HUDEP-2 (cell line): ENCODE data around the gene IL9.

Experiments used
- DNase-seq, 76 experiments: peaks; one replicate each; lab custom pipeline; 2025; ENCODE audit not compliant: unreplicated experiment in 76 of 76; lab: John Stamatoyannopoulos, UW

Gene IL9

GRCh38 chr5:135895474-135896006, at the start of gene IL9:
Gene IL9 (minus strand): TSS chr5:135895841. CDS start chr5:135895816, 25 bp downstream.
- no peak for DNase-seq

GRCh38 chr5:135944967-135945560, 49.4 kb upstream of the IL9 start:
- DNase-seq: peak in 22 of 76 experiments; percentile 1 to 48 (median 19)

GRCh38 chr5:135944564-135944963, 48.9 kb upstream of the IL9 start:
- DNase-seq: no peak

GRCh38 chr5:135942202-135942771, 46.6 kb upstream of the IL9 start:
- DNase-seq: no peak

- no peak for DNase-seq
Measured at GRCh38 chr5:135941711-135942110, 46.1 kb upstream of the IL9 start.

GRCh38 chr5:135937245-135937911, 41.7 kb upstream of the IL9 start:
- no peak for DNase-seq

GRCh38 chr5:135934939-135935338, 39.3 kb upstream of the IL9 start:
- DNase-seq: no peak

- DNase-seq: no peak
Measured at GRCh38 chr5:135930949-135931295, 35.3 kb upstream of the IL9 start.

GRCh38 chr5:135930029-135930948, 34.6 kb upstream of the IL9 start:
- no peak for DNase-seq

- DNase-seq: no peak
Measured at GRCh38 chr5:135921388-135921787, 25.7 kb upstream of the IL9 start.

GRCh38 chr5:135920199-135920598, 24.6 kb upstream of the IL9 start:
- DNase-seq: no peak

- DNase-seq: no peak
Measured at GRCh38 chr5:135916638-135917263, 21.1 kb upstream of the IL9 start.

GRCh38 chr5:135915466-135916001, 19.9 kb upstream of the IL9 start:
- no peak for DNase-seq

- DNase-seq: no peak
Measured at GRCh38 chr5:135913713-135914626, 18.3 kb upstream of the IL9 start.

GRCh38 chr5:135905144-135905543, 9.5 kb upstream of the IL9 start:
- no peak for DNase-seq

GRCh38 chr5:135901633-135902032, 6.0 kb upstream of the IL9 start:
- no peak for DNase-seq

- no peak for DNase-seq
Measured at GRCh38 chr5:135900276-135900675, 4.6 kb upstream of the IL9 start.

- DNase-seq: no peak
Measured at GRCh38 chr5:135898651-135899050, 3.0 kb upstream of the IL9 start.

GRCh38 chr5:135894789-135895188, 852 bp downstream of the IL9 start:
- no peak for DNase-seq
